ENCODE measurements around the gene METTL22.

- TF ChIP-seq EZH2 (IDR thresholded peaks at IDR 0.05; ENCODE audit: borderline replicate concordance, low read depth, low read length, severe bottlenecking) (no peak), CTCF (IDR thresholded peaks at IDR 0.05; ENCODE audit: borderline replicate concordance, extremely low read depth, low read length, poor library complexity, severe bottlenecking) (no peak)
These were observed 301 bp upstream of the METTL22 start for GRCh38 chr16:8621222-8621571.

All from DND-41 (cell line).